RWPE2 (cell line): ENCODE results near the gene NAP1L1.

Source experiments
- ATAC-seq: fragments of 200-7000 bp; cut with Tn5 transposase; 3 replicates; pipeline ENCODE4 v1.9.1; 2021; ENCODE audit warnings: low read depth
- DNase-seq: peaks from one replicate; pipeline ENCODE4 v3.0.0-alpha.2; 2020; ENCODE audit warnings: low spot score
- H3K27ac ChIP-seq: fragments of 450-650 bp; 2 replicates; pipeline ENCODE4 v1.5.1; 2017; ENCODE audit warnings: mild to moderate bottlenecking; ENCODE audit not compliant: poor library complexity, severe bottlenecking
- H3K27me3 ChIP-seq: fragments of 250-450 bp; sonication (Bioruptor Pico); 2 replicates; pipeline ENCODE4 v1.5.1; 2021; ENCODE audit warnings: mild to moderate bottlenecking, moderate library complexity; ENCODE audit not compliant: insufficient read depth, poor library complexity, severe bottlenecking
- H3K36me3 ChIP-seq: fragments of 250-450 bp; sonication (Bioruptor Pico); 2 replicates; pipeline ENCODE4 v1.5.1; 2020; ENCODE audit warnings: low read depth, mild to moderate bottlenecking, moderate library complexity
- H3K4me1 ChIP-seq: fragments of 250-450 bp; sonication (Bioruptor Pico); 2 replicates; pipeline ENCODE4 v1.5.1; 2021; ENCODE audit warnings: mild to moderate bottlenecking, moderate library complexity; ENCODE audit not compliant: insufficient read depth, poor library complexity, severe bottlenecking
- H3K4me3 ChIP-seq: fragments of 250-450 bp; sonication (Bioruptor Pico); 2 replicates; pipeline ENCODE4 v1.5.1; 2021; ENCODE audit warnings: mild to moderate bottlenecking, moderate library complexity; ENCODE audit not compliant: severe bottlenecking
- H3K9me3 ChIP-seq: fragments of 250-450 bp; sonication (Bioruptor Pico); 2 replicates; pipeline ENCODE4 v1.5.1; 2021; ENCODE audit warnings: mild to moderate bottlenecking, moderate library complexity; ENCODE audit not compliant: severe bottlenecking
- TF ChIP-seq, protein P1 (sequence below): fragments of 450-650 bp; IDR thresholded peaks from one replicate; pipeline ENCODE4 v1.5.1; 2017; ENCODE audit warnings: mild to moderate bottlenecking, moderate library complexity; ENCODE audit not compliant: poor library complexity, severe bottlenecking

The NAP1L1 gene

DNA sequence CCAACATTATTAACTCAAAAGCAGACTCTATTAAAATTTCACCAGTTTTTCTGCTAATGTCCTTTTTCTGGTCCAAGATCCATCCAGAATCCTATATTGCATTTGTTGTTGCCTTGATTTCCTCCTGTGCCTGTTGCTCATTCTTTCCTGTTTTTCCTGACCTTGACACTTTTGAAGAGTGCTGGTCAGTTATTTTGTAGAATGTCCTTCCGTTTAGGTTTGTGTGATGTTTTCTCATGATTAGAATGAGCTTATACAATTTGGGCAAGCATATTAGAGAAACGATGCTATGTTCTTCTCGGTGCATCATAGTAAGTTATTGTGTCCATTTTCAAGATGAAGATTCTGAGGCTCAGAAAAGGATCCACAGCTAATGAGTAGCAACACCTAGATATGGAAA lies 86.8 kb downstream of the NAP1L1 start:
- no peaks in the 10 kb centered on the region for H3K9me3 ChIP-seq
- TF ChIP-seq, protein P1, sequence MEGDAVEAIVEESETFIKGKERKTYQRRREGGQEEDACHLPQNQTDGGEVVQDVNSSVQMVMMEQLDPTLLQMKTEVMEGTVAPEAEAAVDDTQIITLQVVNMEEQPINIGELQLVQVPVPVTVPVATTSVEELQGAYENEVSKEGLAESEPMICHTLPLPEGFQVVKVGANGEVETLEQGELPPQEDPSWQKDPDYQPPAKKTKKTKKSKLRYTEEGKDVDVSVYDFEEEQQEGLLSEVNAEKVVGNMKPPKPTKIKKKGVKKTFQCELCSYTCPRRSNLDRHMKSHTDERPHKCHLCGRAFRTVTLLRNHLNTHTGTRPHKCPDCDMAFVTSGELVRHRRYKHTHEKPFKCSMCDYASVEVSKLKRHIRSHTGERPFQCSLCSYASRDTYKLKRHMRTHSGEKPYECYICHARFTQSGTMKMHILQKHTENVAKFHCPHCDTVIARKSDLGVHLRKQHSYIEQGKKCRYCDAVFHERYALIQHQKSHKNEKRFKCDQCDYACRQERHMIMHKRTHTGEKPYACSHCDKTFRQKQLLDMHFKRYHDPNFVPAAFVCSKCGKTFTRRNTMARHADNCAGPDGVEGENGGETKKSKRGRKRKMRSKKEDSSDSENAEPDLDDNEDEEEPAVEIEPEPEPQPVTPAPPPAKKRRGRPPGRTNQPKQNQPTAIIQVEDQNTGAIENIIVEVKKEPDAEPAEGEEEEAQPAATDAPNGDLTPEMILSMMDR, result no peak
- DNase-seq (no peak), ATAC-seq (no peak)
- H3K27me3 ChIP-seq, result no peaks in the 10 kb centered on the region
- H3K4me3 ChIP-seq, result no peak overlapping the region
- no peaks in the 10 kb centered on the region for H3K36me3 ChIP-seq
- H3K4me1 ChIP-seq, result peaks cover 38% of the 10 kb centered on the region
- H3K27ac ChIP-seq, result peak overlapping the region; percentile 79

DNA sequence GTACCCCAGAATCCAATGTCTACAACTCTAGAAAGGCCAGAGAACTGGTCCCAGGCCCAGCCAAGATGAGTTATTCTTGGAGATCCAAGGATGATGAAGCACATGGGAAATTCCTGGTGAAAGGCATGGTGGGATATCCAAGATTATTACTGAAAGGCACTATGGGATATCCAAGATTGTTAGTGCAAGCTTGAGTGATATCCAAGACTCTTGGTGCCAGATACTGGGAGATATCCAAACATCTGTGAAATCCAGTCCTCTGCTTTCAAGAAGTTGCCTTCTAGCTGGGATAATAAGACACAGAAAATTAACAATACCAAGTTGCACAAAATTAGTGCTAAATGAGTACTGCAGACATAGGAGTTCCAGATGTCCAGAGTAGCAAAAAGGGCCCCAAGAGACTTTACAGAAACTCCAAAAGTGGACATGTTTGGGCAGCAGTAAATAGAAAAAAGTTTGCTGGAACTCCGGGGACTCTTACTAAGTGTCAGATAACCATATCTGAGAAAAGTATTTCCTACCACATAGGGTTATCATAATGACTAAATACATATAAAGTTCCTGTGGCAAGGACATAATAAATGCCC lies 87.5 kb downstream of the NAP1L1 start:
- Histone ChIP-seq H3K9me3 (no peaks in the 10 kb centered on the region), H3K27ac (peak overlapping the region; percentile 79), H3K4me1 (peaks cover 38% of the 10 kb centered on the region), H3K4me3 (no peak overlapping the region), H3K36me3 (no peaks in the 10 kb centered on the region), H3K27me3 (no peaks in the 10 kb centered on the region)
- TF ChIP-seq, protein P1, result no peak
- ATAC-seq (no peak), DNase-seq (no peak)

DNA sequence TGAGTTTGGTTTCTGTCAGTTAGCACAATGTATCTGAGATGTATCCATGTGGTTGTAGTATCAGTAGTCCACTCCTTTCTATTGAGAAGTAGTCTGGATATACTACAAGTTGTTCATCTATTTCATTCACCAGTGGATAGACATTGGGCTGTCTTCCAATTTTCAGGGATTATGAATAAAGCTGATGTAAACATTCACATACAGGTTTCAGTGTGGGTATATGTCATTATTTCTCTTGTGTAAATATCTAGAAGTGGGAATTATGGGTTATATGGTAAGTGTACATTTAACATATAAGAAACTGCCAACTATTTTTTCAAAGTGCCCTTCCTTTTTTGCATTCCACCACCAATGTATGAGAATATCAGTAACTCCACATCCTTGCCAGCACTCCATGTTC lies 88.8 kb downstream of the NAP1L1 start:
- H3K27me3 ChIP-seq, result no peaks in the 10 kb centered on the region
- peak; percentile 20; the same call in 1 of the 3 replicates for ATAC-seq
- peak overlapping the region; percentile 79 for H3K27ac ChIP-seq
- TF ChIP-seq, protein P1, result no peak
- no peaks in the 10 kb centered on the region for H3K36me3 ChIP-seq
- H3K9me3 ChIP-seq, result no peaks in the 10 kb centered on the region
- no peak overlapping the region for H3K4me3 ChIP-seq
- peaks cover 38% of the 10 kb centered on the region for H3K4me1 ChIP-seq
- DNase-seq, result no peak

DNA sequence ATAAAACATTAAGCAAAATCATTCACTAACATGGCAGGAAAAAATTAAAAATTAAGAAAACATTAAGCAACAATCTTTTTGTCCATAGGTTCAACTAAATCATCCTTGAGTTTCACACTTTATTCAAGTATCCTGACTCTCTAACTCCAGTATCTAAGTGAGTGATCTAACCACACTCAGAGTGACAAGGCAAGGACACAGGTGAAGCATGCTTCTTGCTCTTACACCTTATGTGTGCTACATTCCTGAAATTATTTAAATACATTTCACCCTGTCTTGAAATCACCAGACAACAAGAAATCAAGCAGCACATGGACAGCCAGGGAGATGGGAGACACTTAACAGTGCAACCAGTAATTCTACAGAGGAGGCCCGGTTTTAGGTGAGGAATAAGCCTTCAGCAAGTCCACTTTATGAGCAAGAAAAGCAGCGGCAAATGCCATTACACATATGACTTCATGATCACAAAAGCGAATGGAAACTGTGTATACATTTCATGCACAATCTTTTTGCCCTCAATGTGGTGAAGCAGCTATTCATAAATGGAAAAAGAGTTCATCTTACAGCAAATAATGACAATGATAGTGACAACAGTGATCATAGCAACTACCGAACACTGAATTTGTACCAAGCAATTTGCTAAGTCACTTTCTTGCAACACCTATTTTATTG lies 90.3 kb downstream of the NAP1L1 start:
- H3K36me3 ChIP-seq, result no peaks in the 10 kb centered on the region
- DNase-seq, result no peak
- H3K27ac ChIP-seq, result no peak overlapping the region
- ATAC-seq, result peak; percentile 37; the same call in 1 of the 3 replicates
- no peaks in the 10 kb centered on the region for H3K9me3 ChIP-seq
- TF ChIP-seq, protein P1, result no peak
- H3K4me3 ChIP-seq, result no peak overlapping the region
- H3K27me3 ChIP-seq, result no peaks in the 10 kb centered on the region
- H3K4me1 ChIP-seq, result peaks cover 31% of the 10 kb centered on the region

DNA sequence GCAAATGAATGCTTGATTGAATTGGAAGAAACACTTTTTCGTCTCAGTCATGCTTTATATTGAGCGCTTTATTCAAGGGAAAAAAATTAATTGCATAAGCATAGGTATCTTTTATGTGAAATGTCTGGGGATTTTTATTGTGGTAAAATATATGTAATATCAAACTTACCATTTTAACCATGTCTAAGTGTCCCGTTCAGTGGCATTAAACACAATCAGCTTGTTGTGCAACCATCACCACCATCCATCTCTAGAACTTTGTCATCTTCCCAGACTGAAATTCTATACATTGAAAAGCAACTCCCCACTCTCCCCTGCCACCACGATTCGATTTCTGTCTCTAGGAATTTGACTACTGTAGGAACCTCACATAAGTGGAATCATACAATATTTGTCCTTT lies 92.7 kb downstream of the NAP1L1 start:
- Histone ChIP-seq H3K9me3 (no peaks in the 10 kb centered on the region), H3K27me3 (no peaks in the 10 kb centered on the region), H3K36me3 (no peaks in the 10 kb centered on the region), H3K27ac (no peak overlapping the region), H3K4me3 (no peak overlapping the region), H3K4me1 (peaks cover 7% of the 10 kb centered on the region)
- no peak for DNase-seq
- TF ChIP-seq, protein P1, result no peak
- ATAC-seq, result no peak
